Measurements from ENCODE around the gene OVOL2. TPM values are rescaled to one million over a fixed set of nuclear protein-coding genes. Genes with fewer than 3 reads are reported as not detected.

The OVOL2 gene
- total RNA-seq, 4 donors from 2014 or later = 25.5 to 38.7 (median 28.9) TPM

GRCh38 chr20:18016772-18017171, 40.9 kb downstream of the OVOL2 start:
- Histone ChIP-seq H3K27me3 (no peaks in the 10 kb centered on the region), H3K36me3 (no peaks in the 10 kb centered on the region), H3K4me3 (no peak overlapping the region), H3K4me1 (no peaks in the 10 kb centered on the region), H3K27ac (no peak overlapping the region), H3K9me3 (no peaks in the 10 kb centered on the region)
- TF ChIP-seq CTCF (IDR thresholded peaks at IDR 0.05) (no peak), POLR2A (IDR thresholded peaks at IDR 0.05) (no peak)
- DNase-seq = no peak

DNA sequence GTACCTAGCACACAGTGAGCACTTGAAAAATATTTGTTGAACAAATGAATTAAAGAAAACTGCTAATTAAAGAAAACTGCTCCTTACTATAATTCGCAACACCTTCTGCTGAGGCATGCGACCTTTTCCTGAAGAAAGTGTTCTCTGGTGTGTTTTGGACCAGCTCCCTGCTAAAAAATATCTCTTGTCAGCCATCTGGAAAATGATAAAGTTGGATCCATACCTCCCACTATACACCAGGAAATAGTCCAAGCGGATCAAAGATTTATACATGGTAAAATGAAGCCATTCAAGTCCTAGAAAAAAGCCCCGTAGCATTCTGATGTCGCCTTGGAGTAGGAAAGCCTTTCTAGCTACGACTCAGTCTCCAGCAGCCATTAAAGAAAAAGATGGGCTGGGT, 43.3 kb downstream of the OVOL2 start:
- no peaks in the 10 kb centered on the region for H3K27me3 ChIP-seq
- DNase-seq = no peak
- H3K9me3 ChIP-seq = no peaks in the 10 kb centered on the region
- H3K4me1 ChIP-seq = no peaks in the 10 kb centered on the region
- H3K4me3 ChIP-seq = no peak overlapping the region
- no peak overlapping the region for H3K27ac ChIP-seq
- no peaks in the 10 kb centered on the region for H3K36me3 ChIP-seq
- TF ChIP-seq POLR2A (IDR thresholded peaks at IDR 0.05) (no peak), CTCF (IDR thresholded peaks at IDR 0.05) (no peak)

DNA sequence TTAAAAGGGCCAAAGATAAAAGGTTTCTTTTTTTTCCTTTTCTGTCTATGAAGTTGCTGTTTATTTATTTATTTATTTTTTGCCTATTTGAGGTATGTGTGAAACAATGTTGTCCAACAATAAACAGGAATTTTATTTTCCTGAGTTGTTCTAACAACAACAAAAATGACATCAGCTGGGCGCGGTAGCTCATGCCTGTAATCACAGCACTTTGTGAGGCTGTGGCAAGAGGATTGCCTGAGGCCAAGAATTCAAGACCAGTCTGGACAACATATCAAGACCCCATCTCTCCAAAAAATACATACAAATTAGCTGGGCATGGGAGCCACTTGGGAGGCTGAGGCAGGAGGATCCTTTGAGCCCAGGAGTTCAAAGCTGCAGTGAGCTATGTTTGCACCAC, 44.8 kb downstream of the OVOL2 start:
- Histone ChIP-seq H3K9me3 (no peaks in the 10 kb centered on the region), H3K4me1 (no peaks in the 10 kb centered on the region), H3K27ac (no peak overlapping the region), H3K27me3 (no peaks in the 10 kb centered on the region), H3K36me3 (no peaks in the 10 kb centered on the region), H3K4me3 (no peak overlapping the region)
- no peak for DNase-seq
- no peak for TF ChIP-seq POLR2A (IDR thresholded peaks at IDR 0.05)
- no peak for TF ChIP-seq CTCF (IDR thresholded peaks at IDR 0.05)

GRCh38 chr20:18011951-18012645, 45.6 kb downstream of the OVOL2 start:
- H3K4me3 ChIP-seq = no peak overlapping the region
- H3K27ac ChIP-seq = no peak overlapping the region
- no peaks in the 10 kb centered on the region for H3K4me1 ChIP-seq
- H3K36me3 ChIP-seq = no peaks in the 10 kb centered on the region
- no peaks in the 10 kb centered on the region for H3K27me3 ChIP-seq
- TF ChIP-seq POLR2A (IDR thresholded peaks at IDR 0.05) (no peak), CTCF (IDR thresholded peaks at IDR 0.05) (no peak)
- DNase-seq = no peak
- no peaks in the 10 kb centered on the region for H3K9me3 ChIP-seq

GRCh38 chr20:18011482-18011881, 46.2 kb downstream of the OVOL2 start:
- H3K4me1 ChIP-seq = no peaks in the 10 kb centered on the region
- H3K4me3 ChIP-seq = no peak overlapping the region
- TF ChIP-seq CTCF (IDR thresholded peaks at IDR 0.05) (no peak), POLR2A (IDR thresholded peaks at IDR 0.05) (no peak)
- H3K27ac ChIP-seq = no peak overlapping the region
- no peaks in the 10 kb centered on the region for H3K27me3 ChIP-seq
- no peak for DNase-seq
- H3K36me3 ChIP-seq = no peaks in the 10 kb centered on the region
- H3K9me3 ChIP-seq = no peaks in the 10 kb centered on the region

- Histone ChIP-seq H3K27ac (no peak overlapping the region), H3K4me1 (no peaks in the 10 kb centered on the region), H3K4me3 (no peak overlapping the region), H3K9me3 (no peaks in the 10 kb centered on the region), H3K36me3 (no peaks in the 10 kb centered on the region), H3K27me3 (no peaks in the 10 kb centered on the region)
- no peak for DNase-seq
- TF ChIP-seq CTCF (IDR thresholded peaks at IDR 0.05) (no peak), POLR2A (IDR thresholded peaks at IDR 0.05) (no peak)
Measured at GRCh38 chr20:18009116-18009515, 48.6 kb downstream of the OVOL2 start.
